ENCODE results near the gene HIVEP3.

- no peak for TF ChIP-seq POLR2A (IDR thresholded peaks at IDR 0.05)
- no peak for TF ChIP-seq CTCF (IDR thresholded peaks at IDR 0.05)
These were observed 336.4 kb downstream of the HIVEP3 start for GRCh38 chr1:41582351-41582750.
